ENCODE results near the gene RRBP1.

DNA sequence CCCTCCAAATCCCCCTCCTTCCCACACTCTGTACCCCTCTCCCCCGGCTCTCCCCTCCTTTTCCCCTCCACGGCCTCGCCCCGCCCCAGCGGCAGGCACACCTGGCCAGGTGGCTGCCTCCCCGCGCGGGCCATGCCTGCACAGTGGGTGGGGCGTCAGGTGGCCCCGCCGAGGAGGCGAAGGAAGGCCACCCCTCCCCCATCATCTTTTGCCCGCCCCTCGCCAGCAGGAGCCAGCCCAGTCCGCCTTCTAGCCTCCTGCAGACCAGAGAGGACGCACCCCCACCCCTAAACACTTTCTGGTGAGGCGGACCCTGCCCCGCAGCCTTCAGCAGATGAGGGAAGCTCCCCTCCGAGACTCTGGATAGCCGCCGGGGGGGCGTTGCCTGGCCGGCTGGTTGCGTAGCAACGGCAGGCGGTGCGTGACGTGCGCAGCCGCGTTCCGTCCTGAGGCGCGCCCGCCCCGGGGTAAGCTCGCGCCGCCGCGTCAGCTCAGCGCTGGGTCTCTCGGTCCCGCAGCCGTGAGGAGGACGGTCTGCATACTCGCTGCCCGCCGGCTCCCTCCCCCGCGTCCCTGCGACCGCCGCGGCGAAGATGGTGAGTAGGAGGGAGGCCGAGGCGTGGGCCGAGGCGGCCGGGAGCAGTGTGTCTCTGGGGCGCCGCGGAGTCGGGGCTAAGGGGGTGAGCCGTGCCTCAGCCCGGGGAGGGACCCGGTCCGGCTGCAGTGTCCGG is 112.3 kb downstream of the RRBP1 start, which contains the start of gene DSTN:
- TF ChIP-seq POLR2A (IDR thresholded peaks at IDR 0.05) = peak; percentile 89
- TF ChIP-seq CTCF (IDR thresholded peaks at IDR 0.05) = no peak
